Measurements from ENCODE around the gene SYT12.

Gene SYT12, protein sequence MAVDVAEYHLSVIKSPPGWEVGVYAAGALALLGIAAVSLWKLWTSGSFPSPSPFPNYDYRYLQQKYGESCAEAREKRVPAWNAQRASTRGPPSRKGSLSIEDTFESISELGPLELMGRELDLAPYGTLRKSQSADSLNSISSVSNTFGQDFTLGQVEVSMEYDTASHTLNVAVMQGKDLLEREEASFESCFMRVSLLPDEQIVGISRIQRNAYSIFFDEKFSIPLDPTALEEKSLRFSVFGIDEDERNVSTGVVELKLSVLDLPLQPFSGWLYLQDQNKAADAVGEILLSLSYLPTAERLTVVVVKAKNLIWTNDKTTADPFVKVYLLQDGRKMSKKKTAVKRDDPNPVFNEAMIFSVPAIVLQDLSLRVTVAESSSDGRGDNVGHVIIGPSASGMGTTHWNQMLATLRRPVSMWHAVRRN

DNA sequence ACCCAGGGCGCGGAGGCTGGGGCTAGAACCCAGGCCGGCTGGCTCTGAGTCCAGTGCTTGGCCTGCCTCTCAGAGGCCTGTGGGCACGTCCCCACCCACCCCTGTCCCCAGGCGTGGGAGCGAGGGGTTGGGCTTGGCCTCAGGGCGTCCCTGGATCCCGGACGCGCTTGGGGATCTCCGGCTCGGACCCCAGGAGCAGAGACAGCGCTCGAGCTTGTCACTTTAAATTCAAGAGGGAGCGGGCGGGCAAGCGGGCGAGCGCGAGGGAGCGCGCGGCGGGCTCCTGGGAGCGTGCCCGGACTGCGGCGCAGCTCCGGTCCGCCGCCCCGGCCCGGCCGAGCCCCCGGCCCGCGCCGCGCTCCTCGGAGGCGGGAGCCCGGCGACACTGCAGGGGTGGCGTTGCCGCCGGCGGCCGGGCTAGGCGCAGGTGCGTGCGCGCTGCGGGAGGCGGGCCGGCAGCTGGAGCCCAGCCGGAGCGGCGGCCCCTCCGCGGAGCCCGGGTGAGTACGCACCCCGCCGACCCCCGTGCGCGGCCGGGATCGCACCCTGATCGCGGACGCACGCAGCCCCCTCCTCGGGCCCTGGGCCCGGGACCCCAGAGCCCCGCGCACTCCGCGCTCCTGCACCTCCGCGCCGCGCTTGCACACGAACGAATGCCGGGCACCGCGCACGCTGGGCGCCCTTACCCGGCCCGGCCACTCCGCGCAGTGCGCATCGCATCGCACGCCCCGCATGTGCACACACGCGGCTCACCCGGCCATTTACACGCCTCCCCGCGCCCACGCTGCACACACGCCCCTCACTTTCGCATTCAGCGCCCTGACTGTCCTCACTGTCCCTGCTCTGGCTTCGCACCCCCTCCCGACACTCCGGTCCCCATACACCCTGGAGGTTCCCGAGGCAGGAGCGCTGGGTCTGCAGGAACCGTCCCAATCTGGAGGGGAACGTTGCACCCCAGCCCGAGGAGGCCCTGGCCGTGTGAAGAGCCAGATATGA, at the start of gene SYT12:
TSS of gene SYT12 (plus strand) at position 174 of the 996 bp plus-strand sequence. CDS start 7,011 bp downstream, outside the sequence.
- no peak within 1 kb of the TSS for H3K27ac ChIP-seq

DNA sequence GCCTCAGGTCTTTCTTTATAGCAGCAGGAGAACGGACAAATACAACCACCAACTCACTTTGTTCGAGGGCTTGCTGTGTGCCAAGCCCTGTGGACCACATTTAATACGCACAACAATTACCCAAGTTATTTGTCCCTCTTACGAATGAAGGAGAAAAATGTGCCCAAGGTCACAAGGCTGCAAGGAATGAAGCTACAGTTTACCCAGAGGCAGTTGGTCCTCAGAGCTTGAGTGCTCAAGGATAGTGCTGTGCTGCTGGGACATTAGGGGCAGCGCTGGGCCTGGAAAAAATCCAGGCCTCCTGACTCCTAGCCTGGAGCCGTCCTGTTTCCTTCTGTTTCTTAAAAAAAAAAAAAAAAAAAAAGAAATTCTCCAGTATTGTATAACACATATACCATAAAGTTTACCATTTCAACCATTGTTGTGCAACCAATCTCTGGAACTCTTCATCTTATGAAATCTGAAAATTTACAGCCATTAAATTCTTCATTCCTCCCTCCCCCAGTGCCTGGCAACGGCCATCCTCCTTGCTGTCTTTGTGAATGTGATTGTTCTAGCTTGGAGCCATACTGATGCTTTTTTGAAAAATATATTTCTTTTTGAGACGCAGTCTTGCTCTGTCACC, 48.9 kb upstream of the SYT12 start:
- no peak overlapping the region for H3K27ac ChIP-seq
- TF ChIP-seq ZFX (IDR thresholded peaks at IDR 0.05; ENCODE audit: borderline replicate concordance) = no peak
- TF ChIP-seq, protein P1, sequence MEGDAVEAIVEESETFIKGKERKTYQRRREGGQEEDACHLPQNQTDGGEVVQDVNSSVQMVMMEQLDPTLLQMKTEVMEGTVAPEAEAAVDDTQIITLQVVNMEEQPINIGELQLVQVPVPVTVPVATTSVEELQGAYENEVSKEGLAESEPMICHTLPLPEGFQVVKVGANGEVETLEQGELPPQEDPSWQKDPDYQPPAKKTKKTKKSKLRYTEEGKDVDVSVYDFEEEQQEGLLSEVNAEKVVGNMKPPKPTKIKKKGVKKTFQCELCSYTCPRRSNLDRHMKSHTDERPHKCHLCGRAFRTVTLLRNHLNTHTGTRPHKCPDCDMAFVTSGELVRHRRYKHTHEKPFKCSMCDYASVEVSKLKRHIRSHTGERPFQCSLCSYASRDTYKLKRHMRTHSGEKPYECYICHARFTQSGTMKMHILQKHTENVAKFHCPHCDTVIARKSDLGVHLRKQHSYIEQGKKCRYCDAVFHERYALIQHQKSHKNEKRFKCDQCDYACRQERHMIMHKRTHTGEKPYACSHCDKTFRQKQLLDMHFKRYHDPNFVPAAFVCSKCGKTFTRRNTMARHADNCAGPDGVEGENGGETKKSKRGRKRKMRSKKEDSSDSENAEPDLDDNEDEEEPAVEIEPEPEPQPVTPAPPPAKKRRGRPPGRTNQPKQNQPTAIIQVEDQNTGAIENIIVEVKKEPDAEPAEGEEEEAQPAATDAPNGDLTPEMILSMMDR (IDR thresholded peaks at IDR 0.05) = no peak

More for the DNA sequence above, at the start of gene SYT12:
- TF ChIP-seq ZFX (IDR thresholded peaks at IDR 0.05; ENCODE audit: borderline replicate concordance) = no peak
- TF ChIP-seq, protein P1 (IDR thresholded peaks at IDR 0.05) = no peak

DNA sequence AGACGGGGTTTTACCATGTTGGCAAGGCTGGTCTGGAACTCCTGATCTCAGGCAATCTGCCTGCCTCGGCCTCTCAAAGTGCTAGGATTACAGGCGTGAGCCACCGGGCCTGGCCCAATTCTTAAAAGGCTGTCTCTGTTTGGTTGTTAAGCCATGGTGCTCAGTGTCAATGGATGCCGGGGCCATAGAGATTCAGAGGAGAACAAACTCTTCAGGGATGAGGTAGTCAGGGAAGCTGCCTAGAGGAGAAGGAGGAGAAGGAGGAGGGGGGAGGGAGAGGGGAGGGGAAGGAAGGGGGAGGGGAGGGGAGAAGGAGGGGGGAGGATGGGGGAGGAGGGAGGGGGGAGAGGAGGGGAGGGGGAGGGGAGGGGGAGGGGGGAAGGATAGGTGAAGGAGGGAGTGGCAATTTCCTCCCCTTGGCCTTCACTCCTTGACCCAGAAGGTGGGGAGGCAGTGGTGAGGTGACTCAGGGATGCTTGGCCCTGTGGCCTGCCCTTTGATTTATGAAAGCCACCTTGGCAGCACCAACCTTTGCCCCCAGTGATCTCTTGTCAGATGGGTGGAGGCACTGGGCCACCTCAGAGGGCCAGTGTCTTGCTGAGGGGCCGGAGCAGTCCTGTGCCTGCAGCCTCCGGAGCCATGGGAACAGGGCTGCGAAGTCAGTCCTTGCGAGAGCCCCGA, 48.1 kb upstream of the SYT12 start, which contains the start of gene C11orf86:
TSS of gene C11orf86 (plus strand) at position 581 of the 681 bp plus-strand sequence. CDS start at position 640, 59 bp downstream.
- TF ChIP-seq ZFX (IDR thresholded peaks at IDR 0.05; ENCODE audit: borderline replicate concordance) = no peak
- TF ChIP-seq, protein P1 (IDR thresholded peaks at IDR 0.05) = no peak
- H3K27ac ChIP-seq = no peak within 1 kb of the TSS

DNA sequence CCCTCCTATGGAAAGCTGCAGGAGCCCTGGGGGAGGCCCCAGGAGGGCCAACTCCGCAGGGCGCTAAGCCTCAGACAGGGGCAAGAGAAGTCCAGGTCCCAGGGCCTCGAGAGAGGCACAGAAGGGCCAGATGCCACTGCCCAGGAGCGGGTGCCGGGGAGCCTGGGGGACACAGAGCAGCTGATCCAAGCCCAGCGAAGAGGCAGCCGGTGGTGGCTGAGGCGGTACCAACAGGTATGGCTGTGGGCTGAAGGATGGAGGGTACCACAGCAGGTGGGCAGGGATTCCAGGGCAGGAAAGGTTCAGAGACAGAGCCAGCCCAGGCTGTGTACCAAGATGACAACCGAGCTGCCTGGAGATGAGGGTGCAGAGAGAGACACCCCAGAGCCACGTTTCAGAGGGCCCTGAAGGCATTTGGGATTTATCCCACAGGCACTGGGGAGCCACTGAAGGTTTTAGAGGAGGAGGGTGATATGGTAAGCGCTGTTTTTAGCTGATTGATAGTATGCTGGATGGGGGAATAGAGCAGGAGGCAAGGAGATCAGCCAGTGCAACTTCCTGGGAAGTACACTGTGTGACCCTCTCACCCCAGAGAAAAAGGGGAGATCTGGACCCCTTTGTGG, 47.4 kb upstream of the SYT12 start:
- no peak overlapping the region for H3K27ac ChIP-seq
- TF ChIP-seq, protein P1 (IDR thresholded peaks at IDR 0.05) = no peak
- no peak for TF ChIP-seq ZFX (IDR thresholded peaks at IDR 0.05; ENCODE audit: borderline replicate concordance)

DNA sequence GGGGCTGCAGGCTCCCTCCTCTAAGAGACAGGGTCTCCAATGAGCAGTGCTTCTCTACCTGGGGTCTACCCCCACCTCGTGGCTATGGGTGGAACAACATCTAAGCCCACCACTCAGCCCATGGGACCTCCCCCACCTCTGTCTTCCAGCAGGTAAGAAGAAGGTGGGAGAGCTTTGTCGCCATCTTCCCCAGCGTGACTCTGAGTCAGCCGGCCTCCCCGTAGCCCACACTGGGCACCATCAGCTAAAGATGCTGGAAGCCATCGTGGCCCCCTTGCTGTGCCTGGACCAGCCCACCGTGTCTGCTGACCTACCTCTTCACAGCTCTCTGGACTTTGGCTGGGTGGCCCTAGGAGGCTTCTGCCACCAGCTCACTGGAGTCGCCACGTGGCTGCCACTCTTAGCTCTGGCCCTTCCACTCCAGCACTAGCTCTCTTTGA, 46.9 kb upstream of the SYT12 start:
- TF ChIP-seq, protein P1 (IDR thresholded peaks at IDR 0.05) = peak; percentile 57
- no peak for TF ChIP-seq ZFX (IDR thresholded peaks at IDR 0.05; ENCODE audit: borderline replicate concordance)
- no peak overlapping the region for H3K27ac ChIP-seq

DNA sequence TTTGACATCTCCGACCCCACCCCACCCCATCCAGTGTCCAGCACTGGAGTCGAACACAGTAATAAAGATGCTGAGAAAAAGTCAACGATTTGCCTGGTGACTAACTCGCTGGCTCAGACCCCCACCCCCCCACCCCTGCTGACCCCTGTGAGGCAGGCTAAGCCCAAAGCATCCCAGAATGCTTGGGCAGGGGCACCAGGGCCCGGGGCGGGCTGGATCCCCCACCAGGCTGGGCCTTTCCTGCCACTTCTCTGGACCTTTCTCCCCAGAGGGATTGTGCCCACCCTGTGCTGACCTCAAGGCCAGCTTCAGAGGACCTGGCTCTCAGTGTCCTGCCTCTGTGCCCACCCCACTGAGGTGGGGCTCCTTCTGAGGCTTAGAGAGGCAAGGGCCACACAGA, 46.0 kb upstream of the SYT12 start:
- TF ChIP-seq, protein P1 (IDR thresholded peaks at IDR 0.05) = no peak
- TF ChIP-seq ZFX (IDR thresholded peaks at IDR 0.05; ENCODE audit: borderline replicate concordance) = no peak
- no peak overlapping the region for H3K27ac ChIP-seq

Data from 22Rv1 (cell line).